Measurements from ENCODE around the gene TRPV5. TPM values are rescaled to one million over a fixed set of nuclear protein-coding genes. Genes with fewer than 3 reads are reported as not detected.

TRPV5 gene
- total and polyA plus RNA-seq, 2 experiments from 2014 or later = not detected

DNA sequence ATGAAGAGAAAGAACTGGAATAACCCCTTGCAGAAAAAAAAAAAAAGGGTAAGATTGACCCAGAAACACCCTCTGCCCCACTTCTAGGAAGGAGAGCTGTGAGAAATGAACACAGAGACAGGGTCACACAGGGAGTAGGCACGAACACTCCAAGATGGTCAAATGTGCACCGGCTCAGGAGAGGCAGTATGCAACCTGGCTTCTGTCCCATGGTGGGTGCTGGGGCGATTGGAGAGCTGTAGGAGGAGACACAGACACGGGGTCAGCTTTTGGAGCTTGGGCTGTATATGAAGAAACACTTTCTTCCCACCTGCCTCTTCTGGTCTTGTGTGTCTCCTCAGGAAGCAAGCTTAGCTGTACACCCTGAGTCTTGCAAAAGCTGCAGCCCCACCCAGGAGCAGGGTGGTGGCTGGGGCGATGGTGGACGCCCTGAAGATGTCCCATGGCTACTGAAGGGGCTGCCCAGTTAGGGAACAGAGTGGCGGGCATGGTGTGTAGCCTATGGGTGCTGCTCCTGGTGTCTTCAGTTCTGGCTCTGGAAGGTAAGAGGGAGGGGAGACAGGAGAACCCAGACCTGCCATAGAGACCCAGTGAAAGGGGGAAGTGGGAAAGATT lies 70.7 kb downstream of the TRPV5 start:
- Histone ChIP-seq H3K4me2 (ENCODE audit: unreplicated experiment) (no peak overlapping the region), H4K20me1 (ENCODE audit: insufficient read depth) (no peaks in the 10 kb centered on the region), H3K9ac (no peak overlapping the region), H3K9me3 (ENCODE audit: low read depth) (no peaks in the 10 kb centered on the region), H3K4me1 (ENCODE audit: insufficient read depth) (no peaks in the 10 kb centered on the region), H3K36me3 (ENCODE audit: low read depth) (no peaks in the 10 kb centered on the region), H2AFZ (no peak overlapping the region), H3K4me3 (no peak overlapping the region), H3K9me2 (ENCODE audit: insufficient read depth) (no peaks in the 10 kb centered on the region), H3K27ac (no peak overlapping the region), H3K79me2 (ENCODE audit: insufficient read depth) (no peaks in the 10 kb centered on the region), H3F3A (ENCODE audit: insufficient read depth) (0 out of 2 replicates have a peak, but pooled peaks cover 5% of the 10 kb centered on the region), H3K27me3 (replicated peaks; ENCODE audit: insufficient read depth) (peaks cover 6% of the 10 kb centered on the region)
- no peak for DNase-seq
- in situ Hi-C loops (cut with MboI) = no loop called here
- TF ChIP-seq EZH2phosphoT487 (IDR thresholded peaks at IDR 0.05; ENCODE audit: insufficient read depth, low read depth) (no peak), EZH2 (IDR thresholded peaks at IDR 0.05; ENCODE audit: insufficient read depth, poor library complexity, severe bottlenecking) (no peak)
- WGBS, 2 experiments (ENCODE audit: low coverage in 1 of 2, low lambda C conversion rate in 2 of 2, missing lambda C conversion rate in 2 of 2) = 49 to 53% methylated on average over 7 of the region's 7 CpGs

DNA sequence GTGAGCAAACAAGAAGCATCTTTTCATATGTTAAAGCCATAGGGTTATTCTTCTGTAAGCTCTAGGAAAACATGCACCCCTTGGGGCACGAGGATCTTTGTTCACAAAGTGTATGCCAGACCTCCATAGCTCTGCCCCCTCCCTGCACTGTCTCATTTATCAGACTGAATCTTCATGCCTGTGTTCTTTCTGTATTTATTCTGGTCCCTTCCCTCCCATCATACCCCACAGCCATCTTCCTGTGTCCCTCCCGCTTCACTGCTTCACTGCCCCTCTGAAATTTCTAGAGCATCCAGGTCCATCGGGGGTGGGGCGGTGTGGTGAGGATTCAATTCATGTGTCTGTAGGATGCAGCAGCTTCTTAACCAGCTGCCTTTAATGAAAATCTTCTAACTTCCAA lies 71.2 kb downstream of the TRPV5 start:
- no peak overlapping the region for H3K27ac ChIP-seq
- H3K9me3 ChIP-seq (ENCODE audit: low read depth) = no peaks in the 10 kb centered on the region
- TF ChIP-seq EZH2 (IDR thresholded peaks at IDR 0.05; ENCODE audit: insufficient read depth, poor library complexity, severe bottlenecking) = no peak
- TF ChIP-seq EZH2phosphoT487 (IDR thresholded peaks at IDR 0.05; ENCODE audit: insufficient read depth, low read depth) = no peak
- DNase-seq = no peak
- in situ Hi-C loops (cut with MboI) = no loop called here
- peaks cover 6% of the 10 kb centered on the region for H3K27me3 ChIP-seq (replicated peaks; ENCODE audit: insufficient read depth)
- no peaks in the 10 kb centered on the region for H3K4me1 ChIP-seq (ENCODE audit: insufficient read depth)
- H2AFZ ChIP-seq = no peak overlapping the region
- no peaks in the 10 kb centered on the region for H3K36me3 ChIP-seq (ENCODE audit: low read depth)
- WGBS, 2 experiments (ENCODE audit: low coverage in 1 of 2, low lambda C conversion rate in 2 of 2, missing lambda C conversion rate in 2 of 2) = 74 to 75% methylated on average over 4 of the region's 4 CpGs
- no peak overlapping the region for H3K4me2 ChIP-seq (ENCODE audit: unreplicated experiment)
- no peak overlapping the region for H3K4me3 ChIP-seq
- no peaks in the 10 kb centered on the region for H3K79me2 ChIP-seq (ENCODE audit: insufficient read depth)
- no peak overlapping the region for H3K9ac ChIP-seq
- H3F3A ChIP-seq (ENCODE audit: insufficient read depth) = 0 out of 2 replicates have a peak, but pooled peaks cover 5% of the 10 kb centered on the region
- no peaks in the 10 kb centered on the region for H4K20me1 ChIP-seq (ENCODE audit: insufficient read depth)
- H3K9me2 ChIP-seq (ENCODE audit: insufficient read depth) = no peaks in the 10 kb centered on the region

- Histone ChIP-seq H2AFZ (no peak overlapping the region), H3K9me3 (ENCODE audit: low read depth) (no peaks in the 10 kb centered on the region), H4K20me1 (ENCODE audit: insufficient read depth) (no peaks in the 10 kb centered on the region), H3K79me2 (ENCODE audit: insufficient read depth) (no peaks in the 10 kb centered on the region), H3K36me3 (ENCODE audit: low read depth) (no peaks in the 10 kb centered on the region), H3F3A (ENCODE audit: insufficient read depth) (0 out of 2 replicates have a peak, but pooled peaks cover 5% of the 10 kb centered on the region), H3K4me1 (ENCODE audit: insufficient read depth) (no peaks in the 10 kb centered on the region), H3K27ac (no peak overlapping the region), H3K4me3 (no peak overlapping the region), H3K4me2 (ENCODE audit: unreplicated experiment) (no peak overlapping the region), H3K9ac (no peak overlapping the region), H3K9me2 (ENCODE audit: insufficient read depth) (no peaks in the 10 kb centered on the region), H3K27me3 (replicated peaks; ENCODE audit: insufficient read depth) (peaks cover 6% of the 10 kb centered on the region)
- 66 to 67% methylated on average over 3 of the region's 3 CpGs for WGBS, 2 experiments (ENCODE audit: low coverage in 1 of 2, low lambda C conversion rate in 2 of 2, missing lambda C conversion rate in 2 of 2)
- DNase-seq = no peak
- in situ Hi-C loops (cut with MboI) = no loop called here
- no peak for TF ChIP-seq EZH2phosphoT487 (IDR thresholded peaks at IDR 0.05; ENCODE audit: insufficient read depth, low read depth)
- no peak for TF ChIP-seq EZH2 (IDR thresholded peaks at IDR 0.05; ENCODE audit: insufficient read depth, poor library complexity, severe bottlenecking)
Observed at GRCh38 chr7:142860968-142861367, 72.6 kb downstream of the TRPV5 start.

GRCh38 chr7:142859829-142860228 lies 73.7 kb downstream of the TRPV5 start:
- Histone ChIP-seq H2AFZ (no peak overlapping the region), H3F3A (ENCODE audit: insufficient read depth) (0 out of 2 replicates have a peak, but pooled peaks cover 5% of the 10 kb centered on the region), H4K20me1 (ENCODE audit: insufficient read depth) (no peaks in the 10 kb centered on the region), H3K9me2 (ENCODE audit: insufficient read depth) (no peaks in the 10 kb centered on the region), H3K27ac (no peak overlapping the region), H3K4me2 (ENCODE audit: unreplicated experiment) (no peak overlapping the region), H3K9ac (no peak overlapping the region), H3K4me3 (no peak overlapping the region), H3K9me3 (ENCODE audit: low read depth) (no peaks in the 10 kb centered on the region), H3K27me3 (replicated peaks; ENCODE audit: insufficient read depth) (peaks cover 13% of the 10 kb centered on the region), H3K36me3 (ENCODE audit: low read depth) (no peaks in the 10 kb centered on the region), H3K79me2 (ENCODE audit: insufficient read depth) (no peaks in the 10 kb centered on the region), H3K4me1 (ENCODE audit: insufficient read depth) (no peaks in the 10 kb centered on the region)
- peak; percentile 81 for DNase-seq
- TF ChIP-seq EZH2phosphoT487 (IDR thresholded peaks at IDR 0.05; ENCODE audit: insufficient read depth, low read depth) (no peak), EZH2 (IDR thresholded peaks at IDR 0.05; ENCODE audit: insufficient read depth, poor library complexity, severe bottlenecking) (no peak)
- in situ Hi-C loops (cut with MboI) = no loop called here
- WGBS, 2 experiments (ENCODE audit: low coverage in 1 of 2, low lambda C conversion rate in 2 of 2, missing lambda C conversion rate in 2 of 2) = 4% methylated on average over 5 of the region's 5 CpGs
